ENCODE data around the gene FAM117B. TPM values are rescaled to one million over a fixed set of nuclear protein-coding genes. Genes with fewer than 3 reads are reported as not detected.
A peak's percentile ranks its signal among the peaks of the same experiment; 100 is the strongest.

The FAM117B gene
- total RNA-seq, 4 donors from 2014 or later, result 3.6 to 9.7 (median 4.6) TPM

- H3K27ac ChIP-seq, result no peak overlapping the region
- ATAC-seq, result no peak
- no peaks in the 10 kb centered on the region for H3K27me3 ChIP-seq
- peaks cover 0 to 61% of the 10 kb centered on the region in 2 donors for H3K36me3 ChIP-seq
- no peak overlapping the region for H3K4me3 ChIP-seq
- no peaks in the 10 kb centered on the region for H3K4me1 ChIP-seq
- H3K9me3 ChIP-seq, result no peaks in the 10 kb centered on the region
- TF ChIP-seq POLR2AphosphoS5 (IDR thresholded peaks at IDR 0.05), result no peak
- no peak for TF ChIP-seq EP300 (IDR thresholded peaks at IDR 0.05)
- no peak for TF ChIP-seq CTCF (IDR thresholded peaks at IDR 0.05)
- TF ChIP-seq POLR2A (IDR thresholded peaks at IDR 0.05), result no peak
These were observed 145.8 kb downstream of the FAM117B start for GRCh38 chr2:202780514-202781021.

- TF ChIP-seq POLR2A (IDR thresholded peaks at IDR 0.05), result no peak
- no peak for TF ChIP-seq CTCF (IDR thresholded peaks at IDR 0.05)
- no peak for TF ChIP-seq EP300 (IDR thresholded peaks at IDR 0.05)
- TF ChIP-seq POLR2AphosphoS5 (IDR thresholded peaks at IDR 0.05), result no peak
- no peaks in the 10 kb centered on the region for H3K27me3 ChIP-seq
- no peak overlapping the region for H3K4me3 ChIP-seq
- H3K4me1 ChIP-seq, result no peaks in the 10 kb centered on the region
- ATAC-seq, result peak; percentile 51
- 70 to 88% methylated on average over 3 of the region's 3 CpGs for WGBS, 2 donors (ENCODE audit: low coverage in 1 of 2)
- H3K9me3 ChIP-seq, result no peaks in the 10 kb centered on the region
- peak overlapping the region in 2 of 4 donors; percentile 0 to 18 for H3K27ac ChIP-seq
- peaks cover 0 to 68% of the 10 kb centered on the region in 2 donors for H3K36me3 ChIP-seq
These were observed 148.3 kb downstream of the FAM117B start for GRCh38 chr2:202782940-202783558.

- H3K27me3 ChIP-seq, result no peaks in the 10 kb centered on the region
- no peaks in the 10 kb centered on the region for H3K4me1 ChIP-seq
- TF ChIP-seq POLR2A (IDR thresholded peaks at IDR 0.05) (no peak), EP300 (IDR thresholded peaks at IDR 0.05) (no peak), POLR2AphosphoS5 (IDR thresholded peaks at IDR 0.05) (no peak), CTCF (IDR thresholded peaks at IDR 0.05) (no peak)
- no peak for ATAC-seq
- H3K27ac ChIP-seq, result no peak overlapping the region
- H3K4me3 ChIP-seq, result no peak overlapping the region
- peaks cover 0 to 55% of the 10 kb centered on the region in 2 donors for H3K36me3 ChIP-seq
- no peaks in the 10 kb centered on the region for H3K9me3 ChIP-seq
- 84 to 85% methylated on average over 2 of the region's 2 CpGs for WGBS, 2 donors (ENCODE audit: low coverage in 1 of 2)
These were observed 152.1 kb downstream of the FAM117B start for GRCh38 chr2:202786842-202787241.

GRCh38 chr2:202790676-202791075 is 155.9 kb downstream of the FAM117B start:
- TF ChIP-seq POLR2A (IDR thresholded peaks at IDR 0.05), result no peak
- TF ChIP-seq POLR2AphosphoS5 (IDR thresholded peaks at IDR 0.05), result no peak
- no peak for TF ChIP-seq CTCF (IDR thresholded peaks at IDR 0.05)
- no peak for TF ChIP-seq EP300 (IDR thresholded peaks at IDR 0.05)
- ATAC-seq, result no peak
- Histone ChIP-seq H3K27me3 (no peaks in the 10 kb centered on the region), H3K36me3 (peaks cover 0 to 38% of the 10 kb centered on the region in 2 donors), H3K4me1 (no peaks in the 10 kb centered on the region), H3K9me3 (no peaks in the 10 kb centered on the region), H3K4me3 (no peak overlapping the region), H3K27ac (no peak overlapping the region)
- WGBS, 2 donors (ENCODE audit: low coverage in 1 of 2), result 90% methylated on average over 2 of the region's 2 CpGs; no CpG with 5 or more reads in 1 of the 2 donors

GRCh38 chr2:202797944-202798343 is 163.2 kb downstream of the FAM117B start:
- Histone ChIP-seq H3K4me3 (no peak overlapping the region), H3K4me1 (no peaks in the 10 kb centered on the region), H3K9me3 (no peaks in the 10 kb centered on the region), H3K27me3 (no peaks in the 10 kb centered on the region), H3K36me3 (peaks cover 0 to 8% of the 10 kb centered on the region in 2 donors), H3K27ac (no peak overlapping the region)
- no peak for ATAC-seq
- TF ChIP-seq EP300 (IDR thresholded peaks at IDR 0.05), result no peak
- no peak for TF ChIP-seq POLR2A (IDR thresholded peaks at IDR 0.05)
- TF ChIP-seq POLR2AphosphoS5 (IDR thresholded peaks at IDR 0.05), result no peak
- no peak for TF ChIP-seq CTCF (IDR thresholded peaks at IDR 0.05)
